Measurements from ENCODE around the gene AHI1.

The AHI1 gene

DNA sequence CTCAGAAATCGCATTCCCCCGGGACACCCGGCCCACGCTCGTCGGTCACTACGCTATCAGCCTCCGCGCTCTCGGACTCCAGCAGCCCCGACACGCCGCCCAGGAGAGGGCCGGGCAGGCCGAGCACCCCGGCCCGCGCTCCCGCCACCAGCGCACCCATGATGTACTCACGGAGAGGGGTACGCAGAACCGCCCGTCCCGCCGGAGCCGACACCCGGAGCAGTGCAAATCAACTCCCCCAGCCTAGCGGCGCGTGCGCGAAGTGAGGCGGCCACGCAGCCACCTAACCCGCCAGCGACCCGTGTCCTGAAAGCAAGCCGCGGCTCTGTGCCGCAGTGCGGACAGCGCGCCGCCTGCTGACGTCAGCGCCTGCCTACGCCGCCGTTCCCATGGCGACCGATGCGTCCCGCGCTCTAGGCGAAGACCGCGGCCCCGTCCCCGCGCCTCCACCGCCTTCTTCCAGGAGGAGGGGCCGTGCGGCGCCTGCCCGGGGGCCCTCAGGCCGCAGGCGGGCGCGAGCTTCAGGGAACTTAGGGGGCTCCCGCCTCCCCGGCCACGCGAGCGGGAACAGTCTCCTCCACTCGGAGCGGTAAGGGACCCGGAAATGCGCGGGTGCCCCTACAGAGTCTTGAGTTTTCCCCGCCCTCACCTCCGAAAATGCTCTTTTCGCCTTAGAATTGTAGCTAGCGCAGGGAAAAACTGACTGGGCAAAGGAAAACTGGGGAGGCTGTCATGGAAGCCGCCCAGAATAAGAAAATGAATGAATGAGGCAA lies at the start of gene AHI1:
Gene AHI1 (minus strand): TSS at position 329 of the 773 bp plus-strand sequence. CDS start 5,503 bp downstream, outside the sequence.
- no peaks in the 10 kb centered on the region for H3K9me3 ChIP-seq
- H3K27me3 ChIP-seq (ENCODE audit: low read depth), result no peaks in the 10 kb centered on the region
- H3K4me1 ChIP-seq, result peaks cover 14% of the 10 kb centered on the region
- peak; percentile 90 to 94 for DNase-seq (ENCODE audit: low spot score in 2 of 2)
- in situ Hi-C loops (cut with MboI; ENCODE audit: low sequenced_read_pairs), result no loop called here
- H3K4me3 ChIP-seq, result peak within 1 kb of the TSS; percentile 91
- H3K36me3 ChIP-seq (replicated peaks), result 0 out of 2 replicates have a peak, but pooled peaks cover 4% of the 10 kb centered on the region

- Histone ChIP-seq H3K27me3 (ENCODE audit: low read depth) (peaks cover 25% of the 10 kb centered on the region), H3K9me3 (no peaks in the 10 kb centered on the region), H3K4me1 (no peaks in the 10 kb centered on the region), H3K4me3 (no peak overlapping the region), H3K36me3 (replicated peaks) (no peaks in the 10 kb centered on the region)
- in situ Hi-C loops (cut with MboI; ENCODE audit: low sequenced_read_pairs), result loop anchor here (25.0 kb wide), 1 partner anchor 365 kb away; no protein-coding TSS in a partner anchor
- DNase-seq (ENCODE audit: low spot score in 2 of 2), result no peak
Measured at GRCh38 chr6:135546680-135547418, 49.3 kb upstream of the AHI1 start.

DNA sequence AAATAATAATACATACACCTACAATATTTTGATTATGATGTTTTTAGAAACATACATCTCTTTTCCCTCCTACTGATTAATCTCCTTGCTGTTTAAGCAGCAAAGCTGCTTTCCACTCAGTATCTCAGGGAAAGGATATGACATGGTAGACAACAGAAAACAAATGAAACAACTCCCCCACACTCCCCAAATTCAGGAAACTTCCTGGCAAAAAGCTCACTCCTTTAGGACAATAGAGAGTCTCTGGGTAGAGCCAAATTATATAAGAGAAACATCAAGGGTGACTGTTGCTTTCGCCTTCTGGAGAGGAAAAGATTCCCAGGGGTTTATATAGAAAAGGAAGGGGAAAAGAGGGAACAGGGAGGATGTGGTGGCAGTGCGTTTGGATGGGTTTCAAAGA lies 48.7 kb upstream of the AHI1 start:
- Histone ChIP-seq H3K36me3 (replicated peaks) (no peaks in the 10 kb centered on the region), H3K27me3 (ENCODE audit: low read depth) (peaks cover 22% of the 10 kb centered on the region), H3K4me3 (no peak overlapping the region), H3K9me3 (no peaks in the 10 kb centered on the region), H3K4me1 (no peaks in the 10 kb centered on the region)
- in situ Hi-C loops (cut with MboI; ENCODE audit: low sequenced_read_pairs), result loop anchor here (25.0 kb wide), 1 partner anchor 366 kb away; no protein-coding TSS in a partner anchor
- DNase-seq (ENCODE audit: low spot score in 2 of 2), result no peak

GRCh38 chr6:135540207-135540840 lies 42.8 kb upstream of the AHI1 start:
- H3K4me3 ChIP-seq, result no peak overlapping the region
- H3K36me3 ChIP-seq (replicated peaks), result no peaks in the 10 kb centered on the region
- in situ Hi-C loops (cut with MboI; ENCODE audit: low sequenced_read_pairs), result loop anchor here (25.0 kb wide), 1 partner anchor 372 kb away; no protein-coding TSS in a partner anchor
- no peaks in the 10 kb centered on the region for H3K9me3 ChIP-seq
- no peaks in the 10 kb centered on the region for H3K4me1 ChIP-seq
- H3K27me3 ChIP-seq (ENCODE audit: low read depth), result peaks cover 5% of the 10 kb centered on the region
- DNase-seq (ENCODE audit: low spot score in 2 of 2), result no peak

- in situ Hi-C loops (cut with MboI; ENCODE audit: low sequenced_read_pairs), result loop anchor here (10.0 to 25.0 kb wide), 2 partner anchors 374 to 687 kb away; no protein-coding TSS in a partner anchor
Measured at GRCh38 chr6:135537741-135538301, 40.3 kb upstream of the AHI1 start.

GRCh38 chr6:135535989-135536414 lies 38.5 kb upstream of the AHI1 start:
- in situ Hi-C loops (cut with MboI; ENCODE audit: low sequenced_read_pairs), result loop anchor here (10.0 to 25.0 kb wide), 2 partner anchors 376 to 689 kb away; no protein-coding TSS in a partner anchor
- Histone ChIP-seq H3K9me3 (no peaks in the 10 kb centered on the region), H3K4me3 (no peak overlapping the region), H3K4me1 (no peaks in the 10 kb centered on the region), H3K27me3 (ENCODE audit: low read depth) (no peaks in the 10 kb centered on the region; the same call in 1 of the 2 replicates), H3K36me3 (replicated peaks) (no peaks in the 10 kb centered on the region)
- peak; percentile 22 to 36 for DNase-seq (ENCODE audit: low spot score in 2 of 2)

More at GRCh38 chr6:135537741-135538301, 40.3 kb upstream of the AHI1 start:
- Histone ChIP-seq H3K9me3 (no peaks in the 10 kb centered on the region), H3K4me3 (no peak overlapping the region), H3K36me3 (replicated peaks) (no peaks in the 10 kb centered on the region), H3K27me3 (ENCODE audit: low read depth) (no peaks in the 10 kb centered on the region; the same call in 1 of the 2 replicates), H3K4me1 (no peaks in the 10 kb centered on the region)
- no peak for DNase-seq (ENCODE audit: low spot score in 2 of 2)

DNA sequence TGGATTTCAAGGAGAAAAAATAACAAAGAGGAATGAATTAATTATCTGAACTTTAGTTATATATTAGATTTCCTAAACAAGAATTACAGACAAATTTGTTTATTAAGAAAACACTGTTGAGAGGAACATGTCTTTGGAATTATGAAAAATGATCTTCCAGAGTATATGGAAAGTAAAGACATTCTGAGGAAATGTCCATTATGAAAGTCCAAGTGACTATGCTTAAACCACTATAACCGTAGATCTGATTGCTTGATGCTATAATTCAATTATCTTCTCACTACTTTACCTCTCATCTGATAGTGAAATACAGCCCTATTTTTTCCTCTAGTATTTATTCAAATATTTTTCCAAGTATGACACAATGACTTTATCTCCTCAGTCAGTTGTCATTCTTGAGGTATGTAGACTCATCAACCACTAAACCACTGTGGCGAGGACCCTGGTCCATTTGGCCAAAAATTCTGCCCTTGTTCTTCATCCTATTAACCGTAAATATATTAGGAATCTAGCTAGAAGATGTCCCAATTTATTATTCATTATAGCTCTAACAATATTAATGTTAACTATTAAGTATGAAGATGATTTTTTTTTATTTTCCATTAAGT lies 37.3 kb upstream of the AHI1 start:
- DNase-seq (ENCODE audit: low spot score in 2 of 2), result no peak
- in situ Hi-C loops (cut with MboI; ENCODE audit: low sequenced_read_pairs), result loop anchor here (10.0 to 25.0 kb wide), 2 partner anchors 377 to 690 kb away; no protein-coding TSS in a partner anchor
- Histone ChIP-seq H3K4me1 (no peaks in the 10 kb centered on the region), H3K36me3 (replicated peaks) (no peaks in the 10 kb centered on the region), H3K27me3 (ENCODE audit: low read depth) (no peaks in the 10 kb centered on the region; the same call in 1 of the 2 replicates), H3K4me3 (no peak overlapping the region), H3K9me3 (no peaks in the 10 kb centered on the region)

DNA sequence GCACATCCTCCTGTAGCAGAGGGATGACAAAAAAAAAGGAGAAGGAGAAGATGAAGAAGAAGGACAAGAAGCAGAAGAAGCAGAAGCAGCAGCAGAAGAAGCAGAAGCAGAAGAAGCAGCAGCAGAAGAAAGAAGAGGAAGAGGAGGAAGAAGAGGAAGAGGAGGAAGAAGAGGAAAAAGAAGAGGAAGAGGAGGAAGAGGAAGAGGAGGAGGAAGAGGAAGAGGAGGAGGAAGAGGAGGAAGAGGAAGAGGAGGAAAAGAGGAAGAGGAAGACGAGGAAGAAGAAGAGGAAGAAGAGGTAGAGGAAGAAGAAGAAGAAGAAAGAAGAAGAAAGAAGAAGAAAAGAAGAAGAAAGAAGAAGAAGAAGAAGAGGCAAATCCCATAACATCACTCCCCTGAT lies 35.0 kb upstream of the AHI1 start:
- in situ Hi-C loops (cut with MboI; ENCODE audit: low sequenced_read_pairs), result loop anchor here (10.0 to 25.0 kb wide), 2 partner anchors 380 to 692 kb away; no protein-coding TSS in a partner anchor

DNA sequence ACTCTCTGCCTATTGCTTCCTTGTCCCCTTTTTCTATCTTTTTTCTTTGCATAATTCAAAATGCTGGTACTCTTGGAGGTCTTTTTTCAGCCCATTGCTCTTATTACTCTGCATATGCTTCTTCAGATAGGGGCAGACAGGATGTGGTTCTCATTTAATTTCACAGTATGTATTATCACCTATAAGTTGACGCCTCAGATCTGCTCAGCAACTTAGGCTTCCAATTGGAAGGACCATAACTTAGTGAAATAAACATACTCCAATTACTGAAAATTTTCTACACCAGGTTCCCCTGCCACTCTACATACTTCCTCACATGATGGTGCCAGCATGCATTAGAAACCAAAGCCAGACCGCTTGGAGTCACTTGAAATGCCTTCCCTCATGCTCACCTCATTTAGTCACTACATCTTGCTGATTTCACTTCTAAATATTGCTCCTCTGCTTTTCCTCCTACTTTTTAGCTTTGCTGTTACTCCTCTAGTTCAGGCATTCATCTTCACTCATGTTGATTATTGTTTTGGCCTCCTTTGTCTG lies 34.5 kb upstream of the AHI1 start:
- no peak overlapping the region for H3K4me3 ChIP-seq
- H3K36me3 ChIP-seq (replicated peaks), result no peaks in the 10 kb centered on the region
- H3K9me3 ChIP-seq, result no peaks in the 10 kb centered on the region
- no peaks in the 10 kb centered on the region for H3K27me3 ChIP-seq (ENCODE audit: low read depth)
- no peaks in the 10 kb centered on the region for H3K4me1 ChIP-seq
- in situ Hi-C loops (cut with MboI; ENCODE audit: low sequenced_read_pairs), result loop anchor here (10.0 to 25.0 kb wide), 2 partner anchors 380 to 693 kb away; no protein-coding TSS in a partner anchor
- DNase-seq (ENCODE audit: low spot score in 2 of 2), result no peak

More for the DNA sequence above, 35.0 kb upstream of the AHI1 start:
- no peaks in the 10 kb centered on the region for H3K9me3 ChIP-seq
- DNase-seq (ENCODE audit: low spot score in 2 of 2), result no peak
- no peaks in the 10 kb centered on the region for H3K36me3 ChIP-seq (replicated peaks)
- no peaks in the 10 kb centered on the region for H3K4me1 ChIP-seq
- no peak overlapping the region for H3K4me3 ChIP-seq
- H3K27me3 ChIP-seq (ENCODE audit: low read depth), result no peaks in the 10 kb centered on the region; the same call in 1 of the 2 replicates

DNA sequence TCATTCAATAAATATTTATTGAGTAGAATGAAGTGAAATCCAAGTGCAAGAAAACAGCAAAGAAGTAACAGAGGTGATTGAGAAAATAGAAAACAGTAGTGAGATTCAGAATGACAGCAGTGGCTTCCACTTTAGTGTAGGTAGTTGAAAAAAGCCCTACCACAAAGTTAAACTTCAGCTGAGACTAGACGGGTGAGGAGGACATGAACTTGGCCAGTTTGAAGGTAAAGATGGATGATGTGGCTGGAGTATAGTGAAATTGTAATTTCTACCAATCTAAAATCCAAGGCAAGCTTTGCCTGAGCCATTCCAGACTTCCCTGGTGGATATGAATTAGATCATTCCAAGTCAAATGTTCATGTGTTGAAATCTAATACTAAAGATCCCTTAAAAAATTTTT lies 32.6 kb upstream of the AHI1 start:
- H3K27me3 ChIP-seq (ENCODE audit: low read depth), result no peaks in the 10 kb centered on the region
- no peak overlapping the region for H3K4me3 ChIP-seq
- in situ Hi-C loops (cut with MboI; ENCODE audit: low sequenced_read_pairs), result loop anchor here (10.0 to 25.0 kb wide), 2 partner anchors 382 to 695 kb away; no protein-coding TSS in a partner anchor
- no peaks in the 10 kb centered on the region for H3K36me3 ChIP-seq (replicated peaks)
- H3K9me3 ChIP-seq, result no peaks in the 10 kb centered on the region
- no peaks in the 10 kb centered on the region for H3K4me1 ChIP-seq
- DNase-seq (ENCODE audit: low spot score in 2 of 2), result no peak

DNA sequence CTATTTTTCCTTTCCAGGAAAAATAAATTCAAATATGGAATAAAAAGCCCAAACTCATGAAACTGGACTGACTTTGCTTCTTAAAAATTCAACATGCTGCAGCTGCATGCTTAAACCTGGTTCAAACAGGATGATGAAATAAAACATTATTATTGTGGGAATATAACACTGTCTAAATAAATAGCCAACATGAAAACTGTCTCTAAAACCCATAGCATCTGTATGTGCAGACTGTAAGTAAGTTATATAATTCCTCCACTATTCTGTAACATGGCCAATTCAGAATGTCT lies 30.4 kb upstream of the AHI1 start:
- no peak for DNase-seq (ENCODE audit: low spot score in 2 of 2)
- Histone ChIP-seq H3K9me3 (no peaks in the 10 kb centered on the region), H3K4me3 (no peak overlapping the region), H3K36me3 (replicated peaks) (no peaks in the 10 kb centered on the region), H3K4me1 (no peaks in the 10 kb centered on the region), H3K27me3 (ENCODE audit: low read depth) (no peaks in the 10 kb centered on the region)
- in situ Hi-C loops (cut with MboI; ENCODE audit: low sequenced_read_pairs), result loop anchor here (25.0 kb wide), 1 partner anchor 384 kb away; no protein-coding TSS in a partner anchor

DNA sequence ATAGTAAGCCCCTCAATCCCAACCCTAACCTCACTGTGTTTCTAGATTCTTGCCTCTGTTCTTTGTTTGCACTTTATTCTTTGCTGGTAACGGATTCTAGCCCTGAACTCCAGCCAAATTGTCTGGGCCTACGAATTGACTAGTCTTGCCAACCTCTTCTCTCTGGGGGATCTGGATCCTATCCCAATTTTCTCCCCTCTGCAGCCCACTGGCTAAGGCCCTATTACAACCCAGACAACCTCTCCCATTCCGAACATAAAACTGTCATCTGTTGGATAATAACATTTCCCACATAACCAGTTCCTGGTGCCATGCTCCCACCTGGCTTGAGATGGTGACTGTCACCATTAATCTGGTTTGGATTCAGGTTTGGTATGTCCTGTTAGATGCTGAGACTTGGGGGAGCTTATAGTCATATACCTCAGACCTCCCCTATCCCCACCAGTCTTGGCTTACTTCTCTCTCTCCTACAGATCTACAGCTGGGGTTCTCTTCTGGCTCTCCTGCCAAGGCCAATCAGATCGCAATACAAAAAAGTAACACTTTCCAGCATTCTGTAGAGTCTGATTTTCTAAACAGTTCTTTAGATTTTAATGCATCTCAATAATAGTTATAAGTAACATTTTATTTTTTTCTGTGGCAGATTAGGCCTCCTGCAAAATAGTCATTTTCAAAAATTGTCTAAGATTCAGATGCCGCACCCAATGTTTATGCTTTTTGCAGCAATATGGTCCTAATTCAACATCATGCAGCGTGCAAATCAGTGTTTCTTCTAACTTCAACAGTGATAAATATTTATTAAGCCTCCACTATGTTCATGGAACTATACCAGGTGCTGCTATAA lies 29.8 kb upstream of the AHI1 start:
- H3K27me3 ChIP-seq (ENCODE audit: low read depth), result no peaks in the 10 kb centered on the region
- H3K9me3 ChIP-seq, result no peaks in the 10 kb centered on the region
- no peak for DNase-seq (ENCODE audit: low spot score in 2 of 2)
- H3K4me3 ChIP-seq, result no peak overlapping the region
- in situ Hi-C loops (cut with MboI; ENCODE audit: low sequenced_read_pairs), result loop anchor here (25.0 kb wide), 1 partner anchor 385 kb away; no protein-coding TSS in a partner anchor
- no peaks in the 10 kb centered on the region for H3K4me1 ChIP-seq
- H3K36me3 ChIP-seq (replicated peaks), result no peaks in the 10 kb centered on the region

All from HAP-1 (cell line).